ENCODE data around the gene BCKDK.

BCKDK gene

GRCh38 chr16:31108035-31108793 is at the start of gene BCKDK:
Gene BCKDK, plus strand, starts transcription at chr16:31108386. Its CDS starts 838 bp downstream, at chr16:31109224.
- DNase-seq = peak in 52 of 58 donors; percentile 13 to 83 (median 54)

- no peak for DNase-seq
Measured at GRCh38 chr16:31061126-31061812, 46.9 kb upstream of the BCKDK start.

GRCh38 chr16:31061813-31062440 is 46.3 kb upstream of the BCKDK start:
- DNase-seq = no peak

- DNase-seq = no peak
Measured at GRCh38 chr16:31063495-31063842, 44.7 kb upstream of the BCKDK start.

DNA sequence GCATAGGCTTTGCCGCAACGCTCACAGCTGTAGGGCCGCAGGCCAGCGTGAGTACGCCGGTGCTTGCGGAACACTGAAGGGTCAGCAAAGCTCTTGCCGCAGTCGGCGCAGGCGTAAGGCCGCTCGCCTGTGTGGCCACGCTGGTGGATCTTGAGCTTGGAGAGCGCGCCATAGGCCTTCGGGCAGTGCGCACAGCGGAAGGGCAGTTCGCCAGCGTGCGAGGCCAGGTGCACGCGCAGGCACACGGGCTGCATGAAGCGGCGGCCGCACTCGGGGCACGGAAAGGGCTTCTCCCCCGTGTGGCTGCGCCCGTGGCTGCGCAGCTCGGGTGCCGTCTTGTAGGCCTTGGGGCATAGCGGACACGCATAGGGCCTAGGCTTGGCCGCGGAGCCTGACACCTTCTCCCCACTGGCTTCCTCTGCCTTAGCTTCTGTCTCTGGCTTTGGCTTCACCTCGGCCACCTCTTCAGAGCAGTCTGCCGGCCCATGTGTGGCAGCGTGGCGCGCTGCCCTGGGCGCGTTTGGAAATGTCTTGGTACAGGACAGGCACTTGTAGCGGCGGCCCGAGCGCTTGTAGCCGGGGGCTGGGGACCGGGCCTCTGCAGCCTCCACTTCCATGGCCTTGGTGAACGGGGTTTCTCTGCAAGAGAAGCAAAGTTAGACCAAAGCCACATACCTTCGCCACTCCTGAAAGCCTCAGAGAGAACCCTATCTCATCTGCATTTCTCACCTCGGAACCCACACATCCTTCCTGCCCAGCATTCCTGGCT is 44.2 kb upstream of the BCKDK start:
- DNase-seq = no peak

DNA sequence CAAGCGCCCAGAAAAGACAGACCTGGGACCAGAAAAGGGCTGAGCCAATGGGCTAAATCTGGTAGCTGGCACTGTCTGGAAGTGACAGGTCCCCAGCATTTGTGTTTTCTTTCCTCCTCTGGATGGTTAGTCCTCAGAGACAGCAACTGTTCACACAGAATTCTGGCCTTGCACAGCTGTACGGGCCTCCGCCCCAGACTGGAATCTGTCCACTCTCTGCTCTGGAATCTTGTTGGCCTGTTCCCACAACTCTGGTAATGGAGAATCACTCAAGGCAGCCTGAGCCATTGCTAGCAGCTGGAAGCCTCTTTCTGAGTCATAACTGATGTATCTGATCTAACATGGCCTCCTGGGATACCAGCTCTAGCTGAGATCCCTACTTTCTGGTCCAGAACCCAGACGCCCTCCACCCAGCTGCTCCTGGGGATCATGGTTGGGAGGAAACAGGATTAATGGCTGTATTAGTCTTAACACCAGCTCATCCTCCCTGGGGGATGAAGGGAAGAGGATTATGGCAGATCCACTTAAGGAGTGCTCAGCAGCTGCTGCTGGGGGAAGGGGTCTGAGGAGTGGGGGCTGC is 43.2 kb upstream of the BCKDK start:
- DNase-seq = no peak

GRCh38 chr16:31067342-31067741 is 40.8 kb upstream of the BCKDK start:
- no peak for DNase-seq

DNA sequence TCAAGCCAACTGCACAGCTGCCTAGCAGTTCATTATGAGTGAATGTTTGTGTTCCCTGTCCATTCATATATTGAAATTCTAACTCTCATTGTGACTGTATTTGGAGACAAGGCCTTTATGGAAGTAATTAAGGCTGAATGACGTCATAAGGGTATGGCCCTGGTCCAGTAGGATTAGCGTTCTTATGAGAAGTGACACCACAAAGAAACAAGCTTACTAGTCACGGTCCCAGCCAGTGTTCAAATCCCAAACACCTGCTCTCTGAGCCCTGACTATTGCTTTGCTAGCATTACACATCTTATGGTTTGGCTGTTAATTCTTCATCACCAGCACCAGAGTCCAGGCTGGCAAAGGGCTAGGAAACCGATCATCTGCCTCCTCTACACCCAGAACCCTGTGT is 36.3 kb upstream of the BCKDK start:
- no peak for DNase-seq

GRCh38 chr16:31072540-31073141 is 35.5 kb upstream of the BCKDK start:
- DNase-seq = peak in 11 of 58 donors; percentile 8 to 41 (median 22)

- peak; percentile 56 to 96 (median 88) for DNase-seq
Measured at GRCh38 chr16:31073142-31073969, 34.8 kb upstream of the BCKDK start.

GRCh38 chr16:31073970-31074813 is 34.0 kb upstream of the BCKDK start, which contains the start of the genes ZNF646 and ZNF668:
Gene ZNF646, plus strand, starts transcription at chr16:31074422. Its CDS starts 1,903 bp downstream, at chr16:31076325.
Gene ZNF668, minus strand, starts transcription at chr16:31074240. Its CDS starts 9,781 bp downstream, at chr16:31064459.
- DNase-seq = peak; percentile 80 to 99 (median 98)

DNA sequence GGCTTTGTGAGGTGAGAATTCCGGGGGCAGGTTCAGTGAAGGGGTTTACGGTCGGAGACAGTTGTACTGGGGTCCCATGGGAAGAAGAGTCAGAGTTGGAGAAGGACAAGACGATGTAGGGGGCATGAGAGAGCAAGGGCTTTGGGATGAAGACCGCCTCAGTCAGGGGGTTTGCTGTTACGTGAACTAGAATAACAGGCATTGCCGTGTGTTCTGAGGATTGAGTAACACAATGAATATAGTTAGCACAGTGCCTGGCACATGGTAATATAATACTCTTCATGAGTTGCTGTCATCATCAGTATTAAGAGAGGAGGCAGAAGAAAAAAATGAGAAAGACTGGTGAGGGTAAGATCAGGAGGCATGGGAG is 33.4 kb upstream of the BCKDK start:
- DNase-seq = no peak

DNA sequence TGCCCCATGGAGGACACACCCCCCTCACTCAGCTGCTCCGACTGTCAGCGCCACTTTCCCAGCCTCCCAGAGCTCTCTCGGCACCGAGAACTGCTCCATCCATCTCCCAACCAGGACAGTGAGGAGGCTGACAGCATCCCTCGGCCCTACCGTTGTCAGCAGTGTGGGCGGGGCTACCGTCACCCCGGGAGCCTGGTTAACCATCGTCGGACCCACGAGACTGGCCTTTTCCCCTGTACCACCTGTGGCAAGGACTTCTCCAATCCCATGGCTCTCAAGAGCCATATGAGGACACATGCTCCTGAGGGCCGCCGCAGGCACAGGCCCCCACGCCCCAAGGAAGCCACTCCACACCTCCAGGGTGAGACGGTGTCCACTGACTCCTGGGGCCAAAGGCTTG is 31.9 kb upstream of the BCKDK start:
- no peak for DNase-seq

DNA sequence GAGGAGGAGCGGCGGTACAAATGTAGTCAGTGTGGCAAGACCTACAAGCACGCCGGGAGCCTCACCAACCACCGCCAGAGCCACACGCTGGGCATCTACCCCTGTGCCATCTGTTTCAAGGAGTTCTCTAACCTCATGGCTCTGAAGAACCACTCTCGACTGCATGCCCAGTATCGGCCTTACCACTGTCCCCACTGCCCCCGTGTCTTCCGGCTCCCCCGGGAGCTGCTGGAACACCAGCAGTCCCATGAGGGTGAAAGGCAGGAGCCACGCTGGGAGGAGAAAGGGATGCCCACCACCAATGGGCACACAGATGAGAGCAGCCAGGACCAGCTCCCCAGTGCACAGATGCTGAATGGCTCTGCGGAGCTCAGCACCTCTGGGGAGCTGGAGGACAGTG is 31.2 kb upstream of the BCKDK start:
- DNase-seq = no peak

- DNase-seq = no peak
Measured at GRCh38 chr16:31077592-31078396, 30.4 kb upstream of the BCKDK start.

- no peak for DNase-seq
Measured at GRCh38 chr16:31078597-31079341, 29.4 kb upstream of the BCKDK start.

GRCh38 chr16:31079342-31079944 is 28.7 kb upstream of the BCKDK start:
- DNase-seq = no peak
